GM12878 (cell line): ENCODE measurements around the gene JKAMP. TPM values are rescaled to one million over a fixed set of nuclear protein-coding genes. Genes with fewer than 3 reads are reported as not detected.

Source experiments
- ATAC-seq: fragments of 200-7000 bp; cut with Tn5 transposase; 3 replicates; pipeline ENCODE4 v1.9.1; 2020; ENCODE audit warnings: mild to moderate bottlenecking, moderate library complexity
- BruUV-seq: library from RNA; stranded (reverse); fragments of 400-500 nt; replicated peaks from 2 replicates; lab custom pipeline; 2021; lab: Mats Ljungman, UMichigan
- CTCF ChIA-PET: fragments of 300-600 bp; sonication (Branson Sonifier 250); formaldehyde crosslinking; extraction: SDS; loops from one replicate; lab custom pipeline; 2021; ENCODE audit warnings: inconsistent platforms; lab: Yijun Ruan, JAX
- POLR2A ChIA-PET: fragments of 350-600 bp; formaldehyde crosslinking; extraction: SDS; loops from one replicate; lab custom pipeline; 2021; ENCODE audit warnings: inconsistent platforms; lab: Charles Lee
- RAD21 ChIA-PET: fragments of 300-600 bp; sonication (Branson Sonifier 250); formaldehyde crosslinking; loops from one replicate; lab custom pipeline; 2023; ENCODE audit warnings: antibody characterized with exemption; ENCODE audit not compliant: unreplicated experiment; lab: Charles Lee
- SMC1A ChIA-PET: fragments of 300-600 bp; sonication (Branson Sonifier 250); formaldehyde crosslinking; loops from one replicate; lab custom pipeline; 2023; ENCODE audit not compliant: unreplicated experiment, uncharacterized antibody; lab: Charles Lee
- DNase-seq: peaks from one replicate; pipeline ENCODE4 v3.0.0-alpha.2; 2011; ENCODE audit warnings: low read depth, low spot score
- FAIRE-seq: peaks from 3 replicates; lab custom pipeline; 2011; peaks lifted over from hg19 to GRCh38; lab: Jason Lieb, UNC
- H2AFZ ChIP-seq: 2 replicates; pipeline ENCODE4 v1.6.0; 2011; ENCODE audit warnings: low read depth, low read length, control low read depth; ENCODE audit not compliant: control insufficient read depth
- H3K27ac ChIP-seq: 2 replicates; pipeline ENCODE4 v1.5.1; 2011; ENCODE audit warnings: control low read depth; ENCODE audit not compliant: control insufficient read depth, insufficient read depth
- H3K27me3 ChIP-seq, 2 experiments: replicated peaks in 1 of 2; 2 replicates each; pipeline versions ENCODE4 v1.6.0 to v1.6.1; 2011; ENCODE audit warnings: low read length in 1 of 2; ENCODE audit not compliant: control insufficient read depth in 2 of 2, insufficient read depth in 2 of 2
- H3K36me3 ChIP-seq, 2 experiments: 2 replicates each; pipeline ENCODE4 v1.5.1; 2011; ENCODE audit warnings: low read length in 1 of 2; ENCODE audit not compliant: control insufficient read depth in 2 of 2, insufficient read depth in 2 of 2
- H3K4me1 ChIP-seq: 2 replicates; pipeline ENCODE4 v1.6.1; 2011; ENCODE audit warnings: mild to moderate bottlenecking, low read length, moderate library complexity, mixed read lengths; ENCODE audit not compliant: control insufficient read depth, insufficient read depth
- H3K4me2 ChIP-seq: 2 replicates; pipeline ENCODE4 v1.6.0; 2011; ENCODE audit warnings: control low read depth; ENCODE audit not compliant: control insufficient read depth, insufficient read depth
- H3K4me3 ChIP-seq: fragments of 200-600 bp; sonication (generic); 2 replicates; pipeline ENCODE4 v1.5.1; 2016
- H3K79me2 ChIP-seq: 2 replicates; pipeline ENCODE4 v1.6.0; 2011; ENCODE audit warnings: low read length; ENCODE audit not compliant: control insufficient read depth, insufficient read depth
- H3K9ac ChIP-seq: 2 replicates; pipeline ENCODE4 v1.8.0; 2011; ENCODE audit warnings: low read length, control low read depth, mixed read lengths; ENCODE audit not compliant: control insufficient read depth, insufficient read depth
- H3K9me3 ChIP-seq: replicated peaks from 3 replicates; pipeline ENCODE4 v1.5.1; 2011; ENCODE audit warnings: mild to moderate bottlenecking, low read length; ENCODE audit not compliant: control insufficient read depth, insufficient read depth
- H4K20me1 ChIP-seq: 2 replicates; pipeline ENCODE4 v1.6.0; 2011; ENCODE audit not compliant: control insufficient read depth, insufficient read depth
- ATF3 ChIP-seq: IDR thresholded peaks from 2 replicates; pipeline ENCODE4 v1.6.1; 2011; ENCODE audit warnings: low read depth, mild to moderate bottlenecking, low read length, moderate library complexity, borderline replicate concordance; ENCODE audit errors: extremely low read depth
- BRCA1 ChIP-seq: IDR thresholded peaks from 2 replicates; pipeline ENCODE4 v1.6.1; 2011; ENCODE audit warnings: low read depth, low read length, improper control_type of control experiment
- CBFB ChIP-seq: IDR thresholded peaks from 2 replicates; pipeline ENCODE4 v1.6.1; 2016; ENCODE audit warnings: antibody characterized with exemption, low read depth
- CBX5 ChIP-seq: sonication (generic); IDR thresholded peaks from 2 replicates; pipeline ENCODE4 v1.6.1; 2016; ENCODE audit warnings: low read depth, moderate library complexity, mild to moderate bottlenecking, inconsistent platforms
- CHD1 ChIP-seq: IDR thresholded peaks from 2 replicates; pipeline ENCODE4 v1.6.1; 2012; ENCODE audit warnings: low read depth, low read length, improper control_type of control experiment
- EGR1 ChIP-seq, 2 experiments: IDR thresholded peaks; 1 replicate in 1 of 2; 2 replicates in 1 of 2; pipeline ENCODE4 v1.6.1; 2011 to 2012; ENCODE audit warnings: low read depth in 2 of 2, low read length in 2 of 2, borderline replicate concordance in 1 of 2, mild to moderate bottlenecking in 1 of 2, moderate library complexity in 1 of 2
- HSF1 ChIP-seq: fragments of 150-350 bp; IDR thresholded peaks from 2 replicates; pipeline ENCODE4 v1.6.1; 2014; ENCODE audit warnings: mild to moderate bottlenecking, low read depth, low read length
- IKZF1 ChIP-seq: fragments of 450-650 bp; conservative IDR thresholded peaks from 2 replicates; pipeline ENCODE4 v1.6.1; 2017; ENCODE audit warnings: antibody characterized with exemption, mild to moderate bottlenecking
- MTA3 ChIP-seq: IDR thresholded peaks from 2 replicates; pipeline ENCODE4 v1.6.1; 2012; ENCODE audit warnings: low read length, inconsistent platforms, borderline replicate concordance
- NR2F1 ChIP-seq: fragments of 450-650 bp; conservative IDR thresholded peaks from 2 replicates; pipeline ENCODE4 v1.6.1; 2017; ENCODE audit warnings: mild to moderate bottlenecking
- POLR2AphosphoS2 ChIP-seq: IDR thresholded peaks from 2 replicates; pipeline ENCODE4 v1.6.1; 2011; ENCODE audit warnings: low read depth, mild to moderate bottlenecking, low read length, improper control_type of control experiment, moderate library complexity
- SP1 ChIP-seq: IDR thresholded peaks from one replicate; pipeline ENCODE4 v1.6.1; 2011; ENCODE audit warnings: low read depth, low read length
- TBL1XR1 ChIP-seq: IDR thresholded peaks from 2 replicates; pipeline ENCODE4 v1.6.1; 2012; ENCODE audit warnings: low read depth, low read length, improper control_type of control experiment
- USF1 ChIP-seq: IDR thresholded peaks from 2 replicates; pipeline ENCODE4 v1.6.1; 2011; ENCODE audit warnings: borderline replicate concordance, low read depth, mild to moderate bottlenecking, moderate library complexity, mixed read lengths, low read length; ENCODE audit not compliant: insufficient read depth; ENCODE audit errors: extremely low read length
- WRNIP1 ChIP-seq: IDR thresholded peaks from 2 replicates; pipeline ENCODE4 v1.6.1; 2011; ENCODE audit warnings: low read depth, low read length, improper control_type of control experiment, borderline replicate concordance
- ZNF384 ChIP-seq: IDR thresholded peaks from 2 replicates; pipeline ENCODE4 v1.6.1; 2012; ENCODE audit warnings: low read depth, mild to moderate bottlenecking, low read length, improper control_type of control experiment, borderline replicate concordance
- ZNF592 ChIP-seq: fragments of 450-650 bp; IDR thresholded peaks from 2 replicates; pipeline ENCODE4 v1.6.1; 2017; ENCODE audit warnings: mild to moderate bottlenecking, moderate library complexity
- whole genome bisulfite sequencing: methylation state at CpG from one replicate; pipeline ENCODE4 v1.1.6; 2016; ENCODE audit warnings: low lambda C conversion rate; ENCODE audit not compliant: insufficient replicate concordance, insufficient coverage; ENCODE audit errors: missing lambda C conversion rate; 5-methylcytosine and 5-hydroxymethylcytosine counted together
- in situ Hi-C: fragments of 300-500 bp; cut with MboI; formaldehyde crosslinking; loops from 9 replicates; pipeline ENCODE4 v1.14.3; 2018; ENCODE audit warnings: mixed read lengths
- intact Hi-C: fragments of 100-400 bp; cut with micrococcal nuclease; formaldehyde crosslinking; loops from one replicate; pipeline ENCODE4 v1.14.2; 2022; ENCODE audit not compliant: unreplicated experiment
- polyA plus RNA-seq, 11 experiments: library from polyadenylated mRNA; depleted of rRNA in 4 of 11; unstranded in 6 of 11; stranded (reverse) in 5 of 11; fragments of >200 nt; fragmentation: Nextera tagmentation in 4 of 11; fragmentation: Illumina TruSeq in 1 of 11; extraction: Ambion mirVana in 4 of 11; extraction: Trizol in 1 of 11; gene quantifications; 1 replicate in 1 of 11; 2 replicates in 10 of 11; pipeline versions ENCODE4 v1.2.1 to v1.2.3, GENCODE V29; 2011 to 2016; ENCODE audit warnings: inconsistent platforms in 2 of 11, missing spikeins in 2 of 11, low read depth in 1 of 11
- total RNA-seq, 4 experiments: library from RNA; depleted of rRNA in 3 of 4; stranded (reverse); fragments of >200 nt in 3 of 4; fragmentation: Illumina TruSeq in 1 of 4; extraction: Trizol in 1 of 4; gene quantifications; 2 replicates each; pipeline versions ENCODE4 v1.2.1 to v1.2.3, GENCODE V29; 2013 to 2021

The JKAMP gene
- total and polyA plus RNA-seq, 10 of the 15 experiments (the other 5 are each of a cell fraction or from before 2014, with no cell fraction given), result 18.2 to 129 (median 46.6) TPM

GRCh38 chr14:59460378-59460777 lies 23.9 kb upstream of the JKAMP start:
- peaks cover 9% of the 10 kb centered on the region for H3K4me1 ChIP-seq
- no peaks in the 10 kb centered on the region for H3K9me3 ChIP-seq
- no peak for FAIRE-seq
- H3K27ac ChIP-seq, result no peak overlapping the region
- SMC1A ChIA-PET, result interaction anchor here (0.6 kb wide), 1 partner anchor 9 kb away, joined by 3 read pairs; no protein-coding TSS in a partner anchor
- H3K79me2 ChIP-seq, result no peaks in the 10 kb centered on the region
- WGBS, result 93% methylated on average over 1 of the region's 1 CpG
- ATAC-seq, result no peak
- no TSS peak for BruUV-seq
- CTCF ChIA-PET, result interaction anchor here (1.4 to 1.7 kb wide), 2 partner anchors 24 to 332 kb away, joined by 4 to 5 read pairs; partner anchors contain the start of genes JKAMP and L3HYPDH
- POLR2A ChIA-PET, result interaction anchor here (0.6 kb wide), 1 partner anchor 830 kb away, joined by 5 read pairs; no protein-coding TSS in a partner anchor
- H3K4me3 ChIP-seq, result no peak overlapping the region
- intact Hi-C loops, result no loop called here
- H3K27me3 ChIP-seq, result no peaks in the 10 kb centered on the region
- H2AFZ ChIP-seq, result no peak overlapping the region
- RAD21 ChIA-PET, result no interaction called here
- no peak overlapping the region for H3K9ac ChIP-seq
- no peak for DNase-seq
- in situ Hi-C loops, result no loop called here
- H3K4me2 ChIP-seq, result no peak overlapping the region
- no peaks in the 10 kb centered on the region for H4K20me1 ChIP-seq
- H3K36me3 ChIP-seq, result no peaks in the 10 kb centered on the region; a peak in 1 of 4 replicates
- no peak for TF ChIP-seq ZNF592
- TF ChIP-seq POLR2AphosphoS2, result no peak
- no peak for TF ChIP-seq ZNF384
- TF ChIP-seq MTA3, result no peak
- TF ChIP-seq BRCA1, result no peak
- TF ChIP-seq ATF3, result no peak
- no peak for TF ChIP-seq EGR1 (IDR thresholded peaks at IDR 0.05; ENCODE audit: borderline replicate concordance in 1 of 2, low read depth in 2 of 2, low read length in 2 of 2)
- no peak for TF ChIP-seq IKZF1
- no peak for TF ChIP-seq HSF1
- TF ChIP-seq CHD1, result no peak
- TF ChIP-seq SP1, result no peak
- no peak for TF ChIP-seq CBFB
- TF ChIP-seq TBL1XR1, result no peak
- TF ChIP-seq WRNIP1, result no peak
- TF ChIP-seq USF1, result no peak
- TF ChIP-seq NR2F1, result no peak
- TF ChIP-seq CBX5, result no peak
